H1 (cell line): Measurements from ENCODE around the gene SEZ6L. TPM values are rescaled to one million over a fixed set of nuclear protein-coding genes. Genes with fewer than 3 reads are reported as not detected.

Experiments used
- CTCF ChIA-PET: fragments of 300-600 bp; sonication (Branson Sonifier 250); formaldehyde crosslinking; loops from one replicate; lab custom pipeline; 2021; ENCODE audit not compliant: partially characterized antibody; lab: Charles Lee
- POLR2A ChIA-PET: fragments of 300-600 bp; sonication (Branson Sonifier 250); formaldehyde crosslinking; loops from one replicate; lab custom pipeline; 2021; ENCODE audit warnings: inconsistent platforms; ENCODE audit not compliant: partially characterized antibody; lab: Charles Lee
- DNase-seq, 2 experiments: peaks; one replicate each; pipeline versions ENCODE4 v3.0.0 to v3.0.0-alpha.2; 2010 to 2022; ENCODE audit warnings: low spot score in 2 of 2, low read depth in 1 of 2, mixed read lengths in 1 of 2
- FAIRE-seq: peaks from 2 replicates; lab custom pipeline; 2011; peaks lifted over from hg19 to GRCh38; lab: Jason Lieb, UNC
- H2AFZ ChIP-seq: 2 replicates; pipeline ENCODE4 v1.8.1; 2012; ENCODE audit warnings: low read length, inconsistent platforms
- H2AK5ac ChIP-seq: 2 replicates; pipeline ENCODE4 v1.6.1; 2013; ENCODE audit warnings: low read depth, low read length
- H2BK120ac ChIP-seq: replicated peaks from 2 replicates; pipeline ENCODE3; 2013; ENCODE audit warnings: low read depth, low read length, inconsistent platforms
- H2BK12ac ChIP-seq: 2 replicates; pipeline ENCODE4 v1.6.1; 2013; ENCODE audit warnings: low read depth, low read length
- H2BK15ac ChIP-seq: 2 replicates; pipeline ENCODE4 v1.6.1; 2013; ENCODE audit warnings: low read length
- H2BK20ac ChIP-seq: 2 replicates; pipeline ENCODE4 v1.6.1; 2013; ENCODE audit warnings: low read length
- H2BK5ac ChIP-seq: 2 replicates; pipeline ENCODE4 v1.6.1; 2013; ENCODE audit warnings: low read depth, low read length
- H3K14ac ChIP-seq: 2 replicates; pipeline ENCODE4 v1.6.1; 2013; ENCODE audit warnings: inconsistent platforms; ENCODE audit not compliant: insufficient read length
- H3K18ac ChIP-seq: 2 replicates; pipeline ENCODE4 v1.6.1; 2013; ENCODE audit warnings: low read length; ENCODE audit errors: extremely low read depth
- H3K23ac ChIP-seq: 2 replicates; pipeline ENCODE4 v1.6.1; 2013; ENCODE audit warnings: inconsistent platforms; ENCODE audit not compliant: insufficient read length
- H3K23me2 ChIP-seq: 2 replicates; pipeline ENCODE4 v1.6.1; 2013; ENCODE audit warnings: low read depth, low read length
- H3K27ac ChIP-seq: 2 replicates; pipeline ENCODE4 v1.6.1; 2011; ENCODE audit warnings: low read depth, low read length, inconsistent platforms
- H3K27me3 ChIP-seq, 4 experiments: replicated peaks in 1 of 4; 1 replicate in 1 of 4; 2 replicates in 3 of 4; pipeline versions ENCODE4 v1.6.1 to v1.8.1; 2011 to 2013; ENCODE audit warnings: low read length in 3 of 4, mild to moderate bottlenecking in 3 of 4, inconsistent platforms in 2 of 4, mixed read lengths in 2 of 4, moderate library complexity in 1 of 4; ENCODE audit not compliant: control insufficient read depth in 3 of 4, insufficient read depth in 3 of 4; ENCODE audit errors: extremely low read depth in 1 of 4
- H3K36me3 ChIP-seq, 4 experiments: 2 replicates each; pipeline versions ENCODE4 v1.6.1 to v1.8.1; 2011 to 2013; ENCODE audit warnings: mild to moderate bottlenecking in 4 of 4, low read length in 3 of 4, moderate library complexity in 2 of 4, control low read depth in 1 of 4, inconsistent platforms in 1 of 4; ENCODE audit not compliant: insufficient read depth in 4 of 4, control insufficient read depth in 2 of 4
- H3K4ac ChIP-seq: replicated peaks from 2 replicates; pipeline ENCODE3; 2013; ENCODE audit warnings: low read length, low read depth, mixed read lengths, inconsistent platforms; ENCODE audit not compliant: insufficient read length
- H3K4me1 ChIP-seq, 4 experiments: replicated peaks in 1 of 4; 1 replicate in 1 of 4; 2 replicates in 3 of 4; pipeline versions ENCODE4 v1.6.1 to v1.8.1; 2011 to 2013; ENCODE audit warnings: low read length in 3 of 4, inconsistent platforms in 2 of 4, mixed read lengths in 1 of 4; ENCODE audit not compliant: insufficient read depth in 4 of 4, control insufficient read depth in 3 of 4
- H3K4me2 ChIP-seq, 2 experiments: 2 replicates each; pipeline versions ENCODE4 v1.6.1 to v1.8.1; 2011 to 2013; ENCODE audit warnings: low read depth in 2 of 2, low read length in 2 of 2, control low read depth in 1 of 2, inconsistent platforms in 1 of 2, mild to moderate bottlenecking in 1 of 2; ENCODE audit not compliant: insufficient read depth in 1 of 2
- H3K4me3 ChIP-seq, 4 experiments: fragments of 200-600, 300-600 bp in 1 of 4; sonication (generic), shearing (Covaris generic), sonication (Bioruptor Twin) in 1 of 4; 2 replicates each; pipeline versions ENCODE4 v1.5.1 to v1.8.1; 2011 to 2016; ENCODE audit warnings: low read length in 4 of 4, low read depth in 3 of 4, control low read depth in 2 of 4, inconsistent platforms in 2 of 4, mild to moderate bottlenecking in 2 of 4, mixed read lengths in 1 of 4, moderate library complexity in 1 of 4; ENCODE audit not compliant: insufficient read depth in 2 of 4; ENCODE audit errors: extremely low read depth in 1 of 4
- H3K56ac ChIP-seq: replicated peaks from 2 replicates; pipeline ENCODE3; 2013; ENCODE audit warnings: low read depth, mild to moderate bottlenecking, mixed read lengths, low read length, inconsistent platforms; ENCODE audit not compliant: insufficient read length
- H3K79me1 ChIP-seq: 2 replicates; pipeline ENCODE4 v1.6.1; 2013; ENCODE audit warnings: low read depth, low read length, control low read depth
- H3K79me2 ChIP-seq, 2 experiments: 2 replicates each; pipeline versions ENCODE4 v1.6.1 to v1.8.1; 2012 to 2013; ENCODE audit warnings: low read length in 2 of 2, mild to moderate bottlenecking in 2 of 2, inconsistent platforms in 1 of 2; ENCODE audit not compliant: insufficient read depth in 2 of 2, control insufficient read depth in 1 of 2
- H3K9ac ChIP-seq, 4 experiments: replicated peaks in 1 of 4; 1 replicate in 1 of 4; 2 replicates in 3 of 4; pipeline versions ENCODE4 v1.6.1 to v1.8.1; 2011 to 2013; ENCODE audit warnings: low read depth in 3 of 4, low read length in 3 of 4, control low read depth in 2 of 4, mild to moderate bottlenecking in 2 of 4, moderate library complexity in 2 of 4, inconsistent platforms in 1 of 4; ENCODE audit errors: extremely low read depth in 1 of 4
- H3K9me3 ChIP-seq, 2 experiments: 2 replicates each; pipeline versions ENCODE4 v1.6.1 to v1.8.1; 2012 to 2013; ENCODE audit warnings: mild to moderate bottlenecking in 2 of 2, moderate library complexity in 2 of 2, control low read depth in 1 of 2, inconsistent platforms in 1 of 2, low read depth in 1 of 2, low read length in 1 of 2, mixed read lengths in 1 of 2; ENCODE audit not compliant: insufficient read depth in 2 of 2
- H4K20me1 ChIP-seq, 2 experiments: replicated peaks in 1 of 2; 2 replicates each; pipeline versions ENCODE3 to v1.8.1; 2011 to 2013; ENCODE audit warnings: inconsistent platforms in 2 of 2, low read length in 2 of 2, mild to moderate bottlenecking in 1 of 2; ENCODE audit not compliant: insufficient read depth in 2 of 2, control insufficient read depth in 1 of 2
- H4K5ac ChIP-seq: 2 replicates; pipeline ENCODE4 v1.6.1; 2013; ENCODE audit warnings: low read length, low read depth, mixed read lengths, inconsistent platforms; ENCODE audit not compliant: insufficient read length
- H4K8ac ChIP-seq: 2 replicates; pipeline ENCODE4 v1.8.0; 2013; ENCODE audit warnings: mild to moderate bottlenecking, moderate library complexity, low read length, inconsistent platforms; ENCODE audit not compliant: insufficient read depth; ENCODE audit errors: extremely low read depth
- H4K91ac ChIP-seq: replicated peaks from 2 replicates; pipeline ENCODE3; 2013; ENCODE audit warnings: low read length, mixed read lengths, inconsistent platforms; ENCODE audit not compliant: insufficient read length
- CBX5 ChIP-seq: fragments of 300-800, 300-1000 bp; sonication (generic); IDR thresholded peaks from 2 replicates; pipeline ENCODE4 v1.7.1; 2016; ENCODE audit warnings: antibody characterized with exemption, low read length, low read depth
- E2F6 ChIP-seq: IDR thresholded peaks from 2 replicates; pipeline ENCODE4 v1.6.1; 2012; ENCODE audit warnings: inconsistent platforms
- HDAC6 ChIP-seq: IDR thresholded peaks from one replicate; pipeline ENCODE4 v1.7.1; 2012; ENCODE audit warnings: low read depth, mild to moderate bottlenecking, inconsistent platforms, low read length, moderate library complexity
- JUN ChIP-seq: IDR thresholded peaks from 2 replicates; pipeline ENCODE4 v1.6.1; 2011; ENCODE audit warnings: low read depth, mild to moderate bottlenecking, improper control_type of control experiment, low read length
- PHF8 ChIP-seq: fragments of 200-600 bp; sonication (generic); conservative IDR thresholded peaks from 2 replicates; pipeline ENCODE4 v1.7.1; 2012; ENCODE audit warnings: low read depth, mild to moderate bottlenecking, inconsistent platforms, low read length, moderate library complexity
- RAD21 ChIP-seq, 2 experiments: IDR thresholded peaks in 1 of 2; conservative IDR thresholded peaks in 1 of 2; 2 replicates each; pipeline ENCODE4 v1.6.1; 2011; ENCODE audit warnings: low read depth in 2 of 2, low read length in 2 of 2, improper control_type of control experiment in 1 of 2, inconsistent platforms in 1 of 2, mild to moderate bottlenecking in 1 of 2, moderate library complexity in 1 of 2
- RFX5 ChIP-seq: IDR thresholded peaks from 2 replicates; pipeline ENCODE4 v1.6.1; 2011; ENCODE audit warnings: low read depth, low read length, improper control_type of control experiment, borderline replicate concordance
- SIRT6 ChIP-seq: IDR thresholded peaks from one replicate; pipeline ENCODE4 v1.7.1; 2012; ENCODE audit warnings: low read length, inconsistent platforms
- SUZ12 ChIP-seq: fragments of 200-600 bp; sonication (generic); IDR thresholded peaks from 2 replicates; pipeline ENCODE4 v1.6.1; 2012; ENCODE audit warnings: mild to moderate bottlenecking, inconsistent platforms, low read length, moderate library complexity, mixed read lengths
- TAF1 ChIP-seq: IDR thresholded peaks from 2 replicates; pipeline ENCODE4 v1.6.1; 2011; ENCODE audit warnings: mild to moderate bottlenecking, low read depth, low read length
- TBP ChIP-seq: IDR thresholded peaks from 2 replicates; pipeline ENCODE4 v1.6.1; 2011; ENCODE audit warnings: low read depth, low read length, improper control_type of control experiment
- USF2 ChIP-seq: IDR thresholded peaks from 2 replicates; pipeline ENCODE4 v1.6.1; 2011; ENCODE audit warnings: low read length, improper control_type of control experiment
- WGBS, 2 experiments: shearing (Covaris generic) in 1 of 2; methylation state at CpG; one replicate each; pipeline versions ENCODE4 v1.1.6 to v1.1.7; 2013 to 2015; ENCODE audit warnings: low lambda C conversion rate in 2 of 2, mixed read lengths in 2 of 2, inconsistent platforms in 1 of 2, low coverage in 1 of 2, missing lambda C conversion rate in 1 of 2; ENCODE audit not compliant: insufficient replicate concordance in 2 of 2, insufficient coverage in 1 of 2, insufficient read length in 1 of 2; ENCODE audit errors: extremely low coverage in 1 of 2, missing lambda C conversion rate in 1 of 2; 5-methylcytosine and 5-hydroxymethylcytosine counted together
- polyA plus RNA-seq, 7 experiments: library from polyadenylated mRNA; depleted of rRNA in 3 of 7; stranded (reverse) in 5 of 7; unstranded in 2 of 7; fragments of >200 nt in 5 of 7; fragments of 200-250 nt in 2 of 7; gene quantifications; 1 replicate in 5 of 7; 2 replicates in 1 of 7; 4 replicates in 1 of 7; pipeline versions ENCODE4 v1.2.1 to v1.2.3, GENCODE V29; 2011 to 2013; ENCODE audit warnings: missing spikeins in 2 of 7, mixed read lengths in 2 of 7
- total RNA-seq: library from RNA; stranded (reverse); fragmentation: NEBNext Ultra II Directional; extraction: Animal tissue kit (Norgen Biotek cat#: 25700); gene quantifications from 2 replicates; pipeline ENCODE4 v1.2.1, GENCODE V29; 2021

The SEZ6L gene
- total and polyA plus RNA-seq, 2 of the 8 experiments (the other 6 are each of a cell fraction or from before 2014, with no cell fraction given) = 0.06 to 0.33 TPM

GRCh38 chr22:26143806-26144325 is 25.4 kb upstream of the SEZ6L start:
- Histone ChIP-seq H2AFZ (no peak overlapping the region), H3K23ac (no peak overlapping the region), H3K14ac (no peak overlapping the region), H2AK5ac (no peak overlapping the region), H2BK12ac (no peak overlapping the region), H3K23me2 (peaks cover 4% of the 10 kb centered on the region; the same call in 1 of the 2 replicates), H3K9ac (no peak overlapping the region), H4K8ac (no peak overlapping the region), H4K20me1 (peaks cover 0 to 4% of the 10 kb centered on the region in 2 experiments), H3K56ac (no peak overlapping the region), H2BK15ac (no peak overlapping the region), H3K27ac (no peak overlapping the region), H2BK5ac (no peak overlapping the region), H2BK20ac (no peak overlapping the region), H3K4me2 (no peak overlapping the region), H3K4me3 (no peak overlapping the region), H3K79me2 (no peaks in the 10 kb centered on the region), H3K79me1 (no peaks in the 10 kb centered on the region), H3K27me3 (no peaks in the 10 kb centered on the region), H3K9me3 (no peaks in the 10 kb centered on the region), H2BK120ac (no peak overlapping the region), H3K4me1 (no peaks in the 10 kb centered on the region), H3K36me3 (no peaks in the 10 kb centered on the region), H4K91ac (no peak overlapping the region), H3K18ac (no peak overlapping the region), H4K5ac (no peak overlapping the region), H3K4ac (no peak overlapping the region)
- 100% methylated on average over 3 of the region's 3 CpGs; no CpG with 5 or more reads in 1 of the 2 experiments for whole genome bisulfite sequencing, 2 experiments
- DNase-seq (no peak), FAIRE-seq (no peak)
- POLR2A ChIA-PET = no interaction called here
- CTCF ChIA-PET = interaction anchor here (0.6 to 1.8 kb wide), 4 partner anchors 9 to 244 kb away, joined by 3 to 6 read pairs (median 3); no protein-coding TSS in a partner anchor
- TF ChIP-seq CBX5 (no peak), RFX5 (no peak), TBP (no peak), RAD21 (IDR thresholded peaks at IDR 0.05 in 1 of 2, conservative IDR thresholded peaks at IDR 0.05 in 1 of 2; ENCODE audit: low read depth in 2 of 2, low read length in 2 of 2) (no peak), USF2 (no peak), E2F6 (no peak), HDAC6 (no peak), JUN (no peak), SIRT6 (no peak), SUZ12 (no peak), PHF8 (no peak), TAF1 (no peak)
